Body of pancreas (tissue), 4 donors: Measurements from ENCODE around the gene ZNF8.

Experiments used
- POLR2A ChIP-seq, 3 donors: fragments of 450-650 bp; IDR thresholded peaks; one replicate each; pipeline ENCODE4 v1.6.1; 2016; ENCODE audit warnings: antibody characterized with exemption in 3 of 3, mild to moderate bottlenecking in 2 of 3
- TF ChIP-seq, protein P1 (sequence below), 7 experiments: fragments of 450-650 bp in 4 of 7; fragments of 200-600 bp in 3 of 7; sonication (generic) in 3 of 7; IDR thresholded peaks; one replicate each; pipeline ENCODE4 v1.5.1; 2016 to 2019; ENCODE audit warnings: antibody characterized with exemption in 7 of 7

DNA sequence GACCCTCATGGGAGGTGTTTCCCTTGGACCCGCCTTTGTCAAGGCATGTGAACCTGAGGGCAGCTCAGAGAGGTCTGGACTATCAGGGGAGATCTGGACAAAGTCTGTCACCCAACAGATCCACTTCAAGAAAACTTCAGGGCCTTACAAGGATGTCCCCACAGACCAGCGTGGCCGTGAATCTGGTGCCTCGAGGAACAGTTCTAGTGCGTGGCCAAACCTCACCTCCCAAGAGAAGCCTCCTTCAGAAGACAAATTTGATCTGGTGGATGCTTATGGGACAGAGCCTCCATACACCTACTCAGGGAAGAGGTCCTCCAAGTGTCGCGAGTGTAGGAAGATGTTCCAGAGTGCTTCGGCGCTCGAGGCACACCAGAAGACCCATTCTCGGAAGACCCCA is 59.6 kb downstream of the ZNF8 start:
- TF ChIP-seq, protein P1, sequence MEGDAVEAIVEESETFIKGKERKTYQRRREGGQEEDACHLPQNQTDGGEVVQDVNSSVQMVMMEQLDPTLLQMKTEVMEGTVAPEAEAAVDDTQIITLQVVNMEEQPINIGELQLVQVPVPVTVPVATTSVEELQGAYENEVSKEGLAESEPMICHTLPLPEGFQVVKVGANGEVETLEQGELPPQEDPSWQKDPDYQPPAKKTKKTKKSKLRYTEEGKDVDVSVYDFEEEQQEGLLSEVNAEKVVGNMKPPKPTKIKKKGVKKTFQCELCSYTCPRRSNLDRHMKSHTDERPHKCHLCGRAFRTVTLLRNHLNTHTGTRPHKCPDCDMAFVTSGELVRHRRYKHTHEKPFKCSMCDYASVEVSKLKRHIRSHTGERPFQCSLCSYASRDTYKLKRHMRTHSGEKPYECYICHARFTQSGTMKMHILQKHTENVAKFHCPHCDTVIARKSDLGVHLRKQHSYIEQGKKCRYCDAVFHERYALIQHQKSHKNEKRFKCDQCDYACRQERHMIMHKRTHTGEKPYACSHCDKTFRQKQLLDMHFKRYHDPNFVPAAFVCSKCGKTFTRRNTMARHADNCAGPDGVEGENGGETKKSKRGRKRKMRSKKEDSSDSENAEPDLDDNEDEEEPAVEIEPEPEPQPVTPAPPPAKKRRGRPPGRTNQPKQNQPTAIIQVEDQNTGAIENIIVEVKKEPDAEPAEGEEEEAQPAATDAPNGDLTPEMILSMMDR (IDR thresholded peaks at IDR 0.05): no peak
- TF ChIP-seq POLR2A (IDR thresholded peaks at IDR 0.05): no peak
